Activated CD4-positive, alpha-beta T cell treated with anti-CD3 and anti-CD28 coated beads, Interleukin-2, amount 10 ng/mL, durations not matched to agents 7 days and 5 days (primary cell): ENCODE data around the gene MED29. TPM values are rescaled to one million over a fixed set of nuclear protein-coding genes. Genes with fewer than 3 reads are reported as not detected.

Experiments used
- CTCF ChIA-PET: fragments of 350-600 bp; sonication (Branson Sonifier 250); formaldehyde crosslinking; loops from one replicate; lab custom pipeline; 2021; ENCODE audit warnings: antibody characterized with exemption; lab: Charles Lee
- POLR2A ChIA-PET: fragments of 350-600 bp; sonication (Branson Sonifier 250); formaldehyde crosslinking; loops from one replicate; lab custom pipeline; 2021; ENCODE audit warnings: antibody characterized with exemption; lab: Charles Lee
- DNase-seq: peaks from one replicate; pipeline ENCODE4 v3.0.0-alpha.2; 2020
- H3K27ac Mint-ChIP-seq: one replicate; pipeline ENCODE4 v1.8.0; 2021; ENCODE audit warnings: mild to moderate bottlenecking, moderate library complexity, mixed read lengths
- H3K27me3 Mint-ChIP-seq: one replicate; pipeline ENCODE4 v1.8.0; 2021; ENCODE audit warnings: mixed read lengths
- H3K36me3 Mint-ChIP-seq: one replicate; pipeline ENCODE4 v1.8.0; 2021; ENCODE audit warnings: low read depth, mixed read lengths
- H3K4me1 Mint-ChIP-seq: one replicate; pipeline ENCODE4 v1.8.0; 2021; ENCODE audit warnings: mixed read lengths
- H3K4me3 Mint-ChIP-seq: one replicate; pipeline ENCODE4 v1.8.0; 2021; ENCODE audit warnings: mild to moderate bottlenecking, moderate library complexity, mixed read lengths
- H3K9me3 Mint-ChIP-seq: one replicate; pipeline ENCODE4 v1.8.0; 2021; ENCODE audit warnings: mixed read lengths
- total RNA-seq, 2 experiments: library from RNA; stranded (reverse); gene quantifications; one replicate each; pipeline ENCODE4 v1.2.3, GENCODE V29; 2021

MED29 gene
- total RNA-seq, 2 experiments from 2014 or later: 34.9 to 40.1 TPM

DNA sequence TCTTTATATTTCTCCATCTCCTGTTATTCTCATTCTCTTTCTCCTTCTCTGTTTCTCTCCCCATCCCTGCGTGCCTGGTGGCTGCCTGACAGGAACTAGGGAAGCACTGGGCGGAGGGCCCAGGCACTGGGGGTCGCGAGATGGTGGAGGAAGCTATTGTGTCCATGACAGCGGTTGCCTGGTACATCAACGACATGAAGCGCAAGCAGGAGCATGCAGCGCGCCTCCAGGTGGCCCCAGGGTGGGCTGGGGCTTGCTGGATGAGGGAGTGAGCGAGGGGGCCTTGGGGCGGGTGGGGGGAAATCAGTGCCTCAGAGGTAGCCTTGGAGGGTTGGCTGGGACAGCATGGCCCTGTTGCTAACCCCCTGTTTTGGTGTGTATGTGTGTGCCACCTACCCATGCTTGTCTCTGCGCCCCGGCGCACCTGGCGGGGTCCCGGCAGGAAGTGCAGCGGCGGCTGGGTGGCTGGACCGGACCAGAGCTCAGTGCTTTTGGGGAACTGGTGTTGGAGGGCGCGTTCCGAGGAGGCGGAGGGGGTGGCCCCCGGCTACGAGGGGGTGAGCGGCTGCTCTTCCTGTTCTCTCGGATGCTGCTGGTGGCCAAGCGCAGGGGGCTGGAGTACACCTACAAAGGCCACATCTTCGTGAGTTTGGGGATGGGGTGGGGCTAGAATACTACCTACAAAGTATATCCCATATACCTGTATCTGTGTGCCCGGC is 26.4 kb downstream of the MED29 start:
- H3K27ac Mint-ChIP-seq: no peak overlapping the region

DNA sequence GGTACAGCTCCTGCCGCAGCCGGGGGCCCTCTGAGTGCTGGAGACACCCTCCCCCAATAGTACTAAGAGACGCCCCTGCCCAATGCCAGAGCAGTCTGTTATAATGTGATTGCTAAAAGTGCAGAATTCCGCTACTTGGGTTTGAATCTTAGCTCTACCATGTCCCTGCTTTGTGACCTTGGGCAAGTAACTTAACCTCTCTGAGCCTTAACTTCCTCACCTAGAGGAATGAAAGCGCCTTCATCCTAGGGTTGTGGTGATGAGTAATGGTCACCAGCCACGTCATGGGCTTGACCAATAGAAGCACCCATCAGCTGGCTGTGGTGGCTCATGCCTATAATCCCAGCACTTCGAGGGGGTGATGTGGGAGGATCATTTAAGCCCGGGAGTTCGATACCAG is 27.8 kb downstream of the MED29 start:
- Mint-ChIP-seq H3K4me1 (peaks cover 12% of the 10 kb centered on the region), H3K4me3 (no peak overlapping the region), H3K36me3 (peaks cover 28% of the 10 kb centered on the region), H3K27ac (peak overlapping the region; percentile 25), H3K9me3 (no peaks in the 10 kb centered on the region), H3K27me3 (no peaks in the 10 kb centered on the region)
- no peak for DNase-seq
- ChIA-PET CTCF (interaction anchor here (1.8 to 3.8 kb wide), 2 partner anchors 10 to 21 kb away, joined by 4 to 16 read pairs; no protein-coding TSS in a partner anchor), POLR2A (interaction anchor here (1.1 kb wide), 1 partner anchor 17 kb away, joined by 3 read pairs; the partner anchor contains the start of gene RPS16)

More for the DNA sequence above, 26.4 kb downstream of the MED29 start:
- CTCF ChIA-PET: interaction anchor here (1.8 to 3.8 kb wide), 2 partner anchors 12 to 19 kb away, joined by 4 to 16 read pairs; no protein-coding TSS in a partner anchor
- Mint-ChIP-seq H3K36me3 (peaks cover 23% of the 10 kb centered on the region), H3K4me3 (no peak overlapping the region), H3K27me3 (no peaks in the 10 kb centered on the region), H3K9me3 (no peaks in the 10 kb centered on the region), H3K4me1 (peaks cover 16% of the 10 kb centered on the region)
- DNase-seq: no peak
- POLR2A ChIA-PET: no interaction called here

DNA sequence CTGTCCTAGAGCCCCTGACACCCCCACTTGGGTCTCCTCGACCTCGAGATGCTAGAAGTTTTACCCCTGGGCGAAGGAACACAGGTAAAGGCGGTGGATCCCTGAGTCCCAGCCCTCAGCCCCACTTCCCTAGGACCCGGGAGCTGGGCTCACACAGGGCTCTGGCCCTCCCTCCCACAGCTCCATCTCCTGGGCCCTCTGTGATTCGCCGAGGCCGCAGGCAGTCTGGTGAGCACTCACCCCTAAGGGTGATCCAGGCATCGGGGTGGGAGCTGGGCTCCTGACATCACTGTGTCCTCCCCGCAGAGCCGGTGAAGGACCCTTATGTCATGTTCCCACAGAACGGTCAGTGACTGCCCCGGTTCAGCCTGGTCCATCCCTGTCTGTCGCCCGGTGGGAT is 29.6 kb downstream of the MED29 start:
- H3K36me3 Mint-ChIP-seq: peaks cover 21% of the 10 kb centered on the region
- no peak for DNase-seq
- POLR2A ChIA-PET: no interaction called here
- H3K27ac Mint-ChIP-seq: no peak overlapping the region
- no peak overlapping the region for H3K4me3 Mint-ChIP-seq
- no peaks in the 10 kb centered on the region for H3K27me3 Mint-ChIP-seq
- CTCF ChIA-PET: interaction anchor here (1.2 to 3.8 kb wide), 5 partner anchors 9 to 85 kb away, joined by 4 to 16 read pairs (median 5); partner anchors contain the start of genes GMFG, MED29, PAF1 and PLEKHG2
- no peaks in the 10 kb centered on the region for H3K9me3 Mint-ChIP-seq
- no peaks in the 10 kb centered on the region for H3K4me1 Mint-ChIP-seq

DNA sequence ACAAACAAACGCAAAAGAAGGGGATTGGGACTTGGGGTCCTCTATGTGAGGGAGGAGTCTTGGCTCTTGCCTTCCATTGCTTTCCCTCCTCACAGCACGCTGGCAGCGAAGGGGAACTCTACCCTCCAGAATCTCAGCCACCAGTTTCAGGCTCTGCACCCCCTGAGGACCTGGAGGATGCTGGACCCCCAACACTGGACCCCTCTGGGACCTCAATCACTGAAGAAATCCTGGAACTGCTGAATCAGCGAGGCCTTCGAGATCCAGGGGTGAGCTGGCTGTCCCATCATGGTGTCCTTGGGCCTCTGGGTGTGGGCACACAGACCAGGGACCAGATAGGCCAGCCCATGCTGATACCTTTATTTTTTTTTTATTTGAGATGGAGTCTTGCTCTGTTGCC is 30.8 kb downstream of the MED29 start:
- CTCF ChIA-PET: interaction anchor here (0.7 to 2.2 kb wide), 4 partner anchors 10 to 80 kb away, joined by 3 to 11 read pairs (median 4); partner anchors contain the start of genes MED29, PAF1, PLEKHG2 and SAMD4B
- peaks cover 21% of the 10 kb centered on the region for H3K36me3 Mint-ChIP-seq
- H3K4me1 Mint-ChIP-seq: no peaks in the 10 kb centered on the region
- H3K27me3 Mint-ChIP-seq: no peaks in the 10 kb centered on the region
- no peak overlapping the region for H3K27ac Mint-ChIP-seq
- POLR2A ChIA-PET: interaction anchor here (0.6 kb wide), 1 partner anchor 411 kb away, joined by 3 read pairs; no protein-coding TSS in a partner anchor
- no peak for DNase-seq
- H3K4me3 Mint-ChIP-seq: no peak overlapping the region
- no peaks in the 10 kb centered on the region for H3K9me3 Mint-ChIP-seq

DNA sequence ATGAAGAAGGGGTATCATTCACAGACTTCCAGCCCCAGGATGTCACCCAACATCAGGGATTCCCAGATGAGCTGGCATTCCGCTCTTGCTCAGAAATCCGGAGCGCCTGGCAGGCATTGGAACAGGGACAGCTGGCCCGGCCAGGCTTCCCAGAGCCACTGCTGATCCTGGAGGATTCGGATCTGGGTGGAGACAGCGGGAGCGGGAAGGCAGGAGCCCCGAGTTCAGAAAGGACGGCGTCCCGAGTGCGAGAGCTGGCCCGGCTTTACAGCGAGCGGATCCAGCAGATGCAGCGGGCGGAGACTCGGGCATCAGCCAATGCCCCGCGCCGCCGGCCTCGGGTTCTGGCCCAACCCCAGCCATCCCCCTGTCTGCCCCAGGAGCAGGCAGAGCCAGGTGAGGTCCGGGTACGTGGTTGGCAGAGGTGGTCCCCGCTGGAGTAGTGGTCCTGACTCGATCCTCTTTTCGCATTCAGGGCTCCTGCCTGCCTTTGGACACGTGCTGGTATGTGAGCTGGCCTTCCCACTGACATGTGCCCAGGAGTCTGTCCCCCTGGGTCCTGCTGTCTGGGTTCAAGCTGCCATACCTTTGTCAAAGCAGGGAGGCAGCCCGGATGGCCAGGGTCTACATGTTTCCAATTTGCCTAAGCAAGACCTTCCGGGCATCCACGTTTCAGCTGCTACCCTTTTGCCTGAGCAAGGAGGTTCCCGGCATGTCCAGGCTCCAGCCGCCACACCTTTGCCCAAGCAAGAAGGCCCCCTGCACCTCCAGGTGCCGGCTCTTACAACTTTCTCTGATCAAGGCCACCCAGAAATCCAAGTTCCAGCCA is 32.3 kb downstream of the MED29 start:
- Mint-ChIP-seq H3K27me3 (no peaks in the 10 kb centered on the region), H3K4me1 (no peaks in the 10 kb centered on the region), H3K27ac (no peak overlapping the region), H3K4me3 (no peak overlapping the region), H3K9me3 (no peaks in the 10 kb centered on the region), H3K36me3 (peaks cover 19% of the 10 kb centered on the region)
- no peak for DNase-seq
- CTCF ChIA-PET: interaction anchor here (0.6 to 2.3 kb wide), 4 partner anchors 11 to 26 kb away, joined by 3 to 9 read pairs (median 4); partner anchors contain the start of genes PLEKHG2 and RPS16
- POLR2A ChIA-PET: interaction anchor here (0.8 kb wide), 1 partner anchor 12 kb away, joined by 3 read pairs; the partner anchor contains the start of gene RPS16

DNA sequence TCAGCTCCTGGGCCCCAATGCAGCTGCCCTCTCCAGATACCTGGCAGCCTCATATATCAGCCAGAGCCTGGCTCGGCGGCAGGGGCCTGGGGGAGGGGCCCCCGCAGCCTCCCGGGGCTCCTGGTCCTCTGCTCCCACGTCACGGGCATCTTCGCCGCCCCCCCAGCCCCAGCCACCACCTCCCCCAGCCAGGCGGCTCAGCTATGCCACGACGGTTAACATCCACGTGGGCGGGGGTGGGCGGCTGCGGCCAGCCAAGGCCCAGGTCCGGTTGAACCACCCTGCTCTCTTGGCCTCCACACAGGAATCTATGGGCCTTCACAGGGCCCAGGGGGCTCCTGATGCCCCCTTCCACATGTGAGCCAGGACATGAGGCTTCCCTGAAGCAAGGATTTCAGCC is 33.8 kb downstream of the MED29 start:
- H3K4me3 Mint-ChIP-seq: no peak overlapping the region
- no peaks in the 10 kb centered on the region for H3K9me3 Mint-ChIP-seq
- DNase-seq: no peak
- POLR2A ChIA-PET: no interaction called here
- H3K27ac Mint-ChIP-seq: no peak overlapping the region
- CTCF ChIA-PET: interaction anchor here (0.6 to 2.3 kb wide), 4 partner anchors 13 to 134 kb away, joined by 4 to 9 read pairs (median 5); partner anchors contain the start of gene PLEKHG2
- H3K4me1 Mint-ChIP-seq: no peaks in the 10 kb centered on the region
- H3K27me3 Mint-ChIP-seq: no peaks in the 10 kb centered on the region
- peaks cover 12% of the 10 kb centered on the region for H3K36me3 Mint-ChIP-seq

DNA sequence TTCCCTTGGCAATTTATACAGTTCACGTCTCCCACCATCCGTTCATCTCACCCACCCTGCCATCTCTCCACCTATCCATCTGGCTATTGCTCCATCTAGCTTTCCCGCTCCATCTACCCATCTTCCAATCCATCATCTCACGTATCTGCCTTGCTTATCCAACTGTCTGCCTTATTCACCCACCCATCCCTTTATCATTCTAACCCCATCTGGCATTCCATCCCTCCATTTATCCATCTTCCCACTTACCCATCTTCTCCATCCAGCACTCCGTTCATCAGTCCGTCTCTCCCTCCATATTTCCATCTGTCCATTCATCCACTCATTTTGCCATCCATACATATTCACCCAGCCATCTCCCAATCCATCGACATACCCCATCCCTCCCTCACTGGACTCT is 34.6 kb downstream of the MED29 start:
- CTCF ChIA-PET: interaction anchor here (0.6 to 1.4 kb wide), 2 partner anchors 14 to 135 kb away, joined by 4 to 6 read pairs; partner anchors contain the start of gene PLEKHG2
- POLR2A ChIA-PET: no interaction called here

DNA sequence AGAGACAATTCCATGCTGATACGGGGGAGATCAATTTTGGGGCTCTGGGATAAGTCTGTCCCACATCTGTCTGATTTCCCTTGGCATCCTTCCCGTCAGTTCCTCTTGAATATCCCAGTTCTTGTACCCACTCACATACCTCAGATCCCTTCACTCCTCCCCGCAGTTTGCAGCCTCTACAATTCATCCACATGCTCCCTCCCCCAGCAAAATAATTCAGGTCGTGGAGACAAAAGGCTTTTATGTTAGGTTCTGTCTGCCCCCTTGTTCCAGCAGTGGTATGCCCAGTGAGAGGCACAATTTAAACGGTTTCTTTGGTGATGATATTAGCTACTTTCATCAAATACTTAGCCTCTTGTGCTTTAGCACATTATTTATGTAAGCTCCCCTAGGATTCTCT is 35.0 kb downstream of the MED29 start:
- H3K4me3 Mint-ChIP-seq: no peak overlapping the region
- no peaks in the 10 kb centered on the region for H3K27me3 Mint-ChIP-seq
- H3K27ac Mint-ChIP-seq: peak overlapping the region; percentile 14
- CTCF ChIA-PET: interaction anchor here (1.4 kb wide), 1 partner anchor 14 kb away, joined by 6 read pairs; the partner anchor contains the start of gene PLEKHG2
- H3K36me3 Mint-ChIP-seq: peaks cover 13% of the 10 kb centered on the region
- H3K4me1 Mint-ChIP-seq: peaks cover 9% of the 10 kb centered on the region
- no peaks in the 10 kb centered on the region for H3K9me3 Mint-ChIP-seq
- POLR2A ChIA-PET: no interaction called here
- DNase-seq: no peak

More for the DNA sequence above, 34.6 kb downstream of the MED29 start:
- no peaks in the 10 kb centered on the region for H3K27me3 Mint-ChIP-seq
- no peaks in the 10 kb centered on the region for H3K9me3 Mint-ChIP-seq
- no peak overlapping the region for H3K4me3 Mint-ChIP-seq
- DNase-seq: no peak
- peaks cover 5% of the 10 kb centered on the region for H3K4me1 Mint-ChIP-seq
- no peak overlapping the region for H3K27ac Mint-ChIP-seq
- peaks cover 12% of the 10 kb centered on the region for H3K36me3 Mint-ChIP-seq

DNA sequence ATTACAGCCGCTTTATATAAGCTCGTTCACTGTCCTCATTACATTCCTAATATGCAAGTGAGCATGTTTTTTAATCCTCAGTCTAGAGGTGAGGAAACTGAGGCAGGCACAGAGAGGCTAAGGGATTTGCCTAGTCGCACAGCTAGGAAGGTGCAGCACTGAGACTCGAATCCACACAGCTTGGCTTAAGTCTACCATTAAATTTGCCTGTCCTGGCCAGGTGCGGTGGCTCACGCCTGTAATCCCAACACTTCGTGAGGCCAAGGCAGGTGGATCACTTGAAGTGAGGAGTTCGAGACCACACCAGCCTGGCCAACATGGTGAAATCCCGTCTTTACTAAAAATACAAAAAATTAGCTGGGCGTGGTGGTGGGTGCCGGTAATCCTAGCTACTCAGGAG is 36.5 kb downstream of the MED29 start:
- no peak overlapping the region for H3K27ac Mint-ChIP-seq
- H3K36me3 Mint-ChIP-seq: peaks cover 16% of the 10 kb centered on the region
- H3K27me3 Mint-ChIP-seq: no peaks in the 10 kb centered on the region
- CTCF ChIA-PET: interaction anchor here (2.3 kb wide), 1 partner anchor 30 kb away, joined by 5 read pairs; no protein-coding TSS in a partner anchor
- H3K4me3 Mint-ChIP-seq: no peak overlapping the region
- peaks cover 15% of the 10 kb centered on the region for H3K4me1 Mint-ChIP-seq
- no peak for DNase-seq
- POLR2A ChIA-PET: interaction anchor here (0.9 kb wide), 1 partner anchor 8 kb away, joined by 3 read pairs; the partner anchor contains the start of gene RPS16
- H3K9me3 Mint-ChIP-seq: no peaks in the 10 kb centered on the region

DNA sequence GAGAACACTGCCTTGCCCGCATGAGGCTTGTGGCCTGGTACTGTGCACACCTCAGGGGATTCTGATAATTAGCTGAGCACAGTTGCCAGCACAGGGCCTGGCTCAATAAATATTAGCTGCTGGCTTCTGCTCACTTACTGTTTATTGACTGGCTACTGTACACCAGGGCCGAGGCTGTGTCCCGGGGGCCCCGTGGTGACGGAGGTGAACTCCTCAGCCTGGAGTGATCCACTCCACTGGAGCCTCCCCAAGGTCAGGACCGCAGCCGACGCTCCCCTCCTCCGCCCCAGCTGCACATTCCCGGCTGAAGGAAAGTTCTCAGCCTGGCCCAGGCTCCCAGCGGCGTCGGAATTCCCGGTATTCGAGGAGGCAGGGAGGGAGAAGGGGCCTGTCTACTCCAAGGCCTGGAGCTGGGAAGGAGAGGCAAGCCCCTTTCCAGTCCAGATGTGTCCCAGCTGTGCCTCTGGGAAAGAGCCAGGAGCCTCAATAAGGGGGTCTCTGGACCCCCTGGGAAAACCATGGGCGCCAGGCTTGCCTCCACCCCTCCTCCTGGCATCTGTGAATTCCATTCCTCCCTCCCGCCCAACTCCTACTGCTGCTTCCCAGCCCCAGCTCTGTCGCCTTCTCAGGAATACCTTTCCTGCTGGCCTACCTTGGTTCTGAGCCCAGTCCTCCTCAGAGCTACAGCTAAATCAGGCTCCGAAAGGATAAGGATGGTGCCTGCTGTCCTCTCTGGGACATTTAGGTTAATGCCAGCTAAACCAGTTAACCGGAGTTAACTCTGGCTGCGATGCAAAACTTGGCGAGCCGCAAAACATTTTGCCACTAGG is 37.3 kb downstream of the MED29 start:
- H3K27ac Mint-ChIP-seq: no peak overlapping the region
- H3K36me3 Mint-ChIP-seq: peaks cover 21% of the 10 kb centered on the region
- H3K4me3 Mint-ChIP-seq: no peak overlapping the region
- peaks cover 23% of the 10 kb centered on the region for H3K4me1 Mint-ChIP-seq
- no peaks in the 10 kb centered on the region for H3K9me3 Mint-ChIP-seq
- POLR2A ChIA-PET: interaction anchor here (0.6 to 0.9 kb wide), 3 partner anchors 7 to 41 kb away, joined by 3 to 5 read pairs (median 3); partner anchors contain the start of genes RPS16 and SUPT5H
- CTCF ChIA-PET: interaction anchor here (1.2 to 2.4 kb wide), 3 partner anchors 10 to 30 kb away, joined by 5 to 16 read pairs (median 7); partner anchors contain the start of gene PLEKHG2
- H3K27me3 Mint-ChIP-seq: no peaks in the 10 kb centered on the region
- DNase-seq: no peak
